ENCODE measurements around the gene DDX18.

DNA sequence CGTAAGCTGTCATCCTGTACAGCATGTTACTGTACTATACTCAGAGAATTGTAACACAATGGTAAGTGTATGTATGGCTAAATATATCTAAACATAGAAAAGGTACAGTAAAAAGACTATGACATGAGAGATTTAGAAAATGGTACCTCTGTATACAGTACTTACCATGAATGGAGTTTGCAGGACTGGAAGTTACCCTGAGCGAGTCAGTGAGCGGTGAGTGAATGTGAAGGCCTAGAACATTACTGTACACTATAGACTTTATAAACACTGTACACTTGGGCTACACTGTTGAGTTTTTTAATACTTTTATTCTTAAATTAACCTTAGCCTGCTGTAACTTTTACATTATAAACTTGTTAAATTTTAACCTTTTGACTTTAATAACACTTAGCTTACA is 1.5 kb downstream of the DDX18 start:
- TF ChIP-seq, protein P1, sequence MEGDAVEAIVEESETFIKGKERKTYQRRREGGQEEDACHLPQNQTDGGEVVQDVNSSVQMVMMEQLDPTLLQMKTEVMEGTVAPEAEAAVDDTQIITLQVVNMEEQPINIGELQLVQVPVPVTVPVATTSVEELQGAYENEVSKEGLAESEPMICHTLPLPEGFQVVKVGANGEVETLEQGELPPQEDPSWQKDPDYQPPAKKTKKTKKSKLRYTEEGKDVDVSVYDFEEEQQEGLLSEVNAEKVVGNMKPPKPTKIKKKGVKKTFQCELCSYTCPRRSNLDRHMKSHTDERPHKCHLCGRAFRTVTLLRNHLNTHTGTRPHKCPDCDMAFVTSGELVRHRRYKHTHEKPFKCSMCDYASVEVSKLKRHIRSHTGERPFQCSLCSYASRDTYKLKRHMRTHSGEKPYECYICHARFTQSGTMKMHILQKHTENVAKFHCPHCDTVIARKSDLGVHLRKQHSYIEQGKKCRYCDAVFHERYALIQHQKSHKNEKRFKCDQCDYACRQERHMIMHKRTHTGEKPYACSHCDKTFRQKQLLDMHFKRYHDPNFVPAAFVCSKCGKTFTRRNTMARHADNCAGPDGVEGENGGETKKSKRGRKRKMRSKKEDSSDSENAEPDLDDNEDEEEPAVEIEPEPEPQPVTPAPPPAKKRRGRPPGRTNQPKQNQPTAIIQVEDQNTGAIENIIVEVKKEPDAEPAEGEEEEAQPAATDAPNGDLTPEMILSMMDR (conservative IDR thresholded peaks at IDR 0.05; ENCODE audit: low read depth, low read length) = no peak
- no peak for TF ChIP-seq EZH2phosphoT487 (IDR thresholded peaks at IDR 0.05; ENCODE audit: borderline replicate concordance, low read length)

Measured in PC-3 (cell line).